Measurements from ENCODE around the gene PEX14.

Gene PEX14

DNA sequence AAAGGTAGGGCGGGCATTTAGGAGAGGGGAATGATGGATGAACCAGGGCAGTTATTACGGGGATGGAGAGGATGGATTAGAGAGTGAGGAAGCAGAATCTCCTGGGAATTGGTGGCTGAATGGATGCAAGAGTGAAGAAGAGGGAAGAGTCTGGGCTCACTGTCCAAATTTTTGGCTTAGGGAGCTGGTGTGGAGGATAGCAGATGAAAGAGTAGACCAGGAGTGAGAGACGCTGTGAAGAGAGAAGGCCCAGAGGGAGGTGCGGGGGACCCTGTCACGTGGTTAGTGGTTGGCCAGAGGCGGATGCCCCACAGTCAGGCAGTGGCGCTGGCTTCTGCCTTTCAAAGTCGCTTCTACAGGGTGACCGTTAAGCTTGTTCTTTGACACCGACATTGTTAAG lies 78.4 kb downstream of the PEX14 start:
- peak; percentile 32 for DNase-seq

DNA sequence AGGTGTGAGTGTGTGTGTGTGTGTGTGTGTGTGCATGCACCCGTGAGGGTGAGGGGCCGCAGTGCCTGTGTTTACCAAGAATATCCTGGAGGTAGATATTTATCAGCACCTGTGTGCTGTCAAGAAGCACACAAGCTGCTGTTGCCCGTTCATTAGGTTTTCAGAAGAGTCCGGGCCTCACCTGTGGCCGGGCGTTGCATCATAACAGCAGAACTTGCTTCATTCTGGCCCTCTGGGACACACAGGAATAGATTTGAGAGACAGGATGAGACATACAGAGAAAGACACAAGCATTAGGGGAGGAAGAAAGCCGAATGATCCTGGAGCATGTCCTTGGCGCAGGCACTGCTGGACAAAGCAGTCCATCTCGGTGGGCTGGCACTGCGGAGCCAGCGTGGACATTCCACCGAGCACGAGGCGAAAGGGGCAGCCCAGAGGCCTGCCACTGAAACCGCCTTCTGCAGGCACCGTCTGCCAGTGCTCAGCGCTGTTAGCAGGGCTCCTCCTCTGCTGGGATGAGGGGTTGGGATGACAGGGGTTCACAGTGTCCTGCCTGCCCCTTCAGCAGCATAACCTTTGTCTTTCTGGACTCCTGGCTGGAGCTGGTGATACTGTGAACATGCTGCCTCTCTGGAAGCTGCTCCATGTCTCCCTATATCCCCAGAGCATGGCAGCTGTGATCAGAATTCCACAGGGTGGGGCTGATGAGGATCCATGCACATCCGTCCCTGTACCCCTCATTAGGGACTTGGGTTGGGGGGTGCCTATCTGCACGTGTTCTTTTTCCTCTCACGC lies 81.1 kb downstream of the PEX14 start:
- DNase-seq = peak; percentile 32

DNA sequence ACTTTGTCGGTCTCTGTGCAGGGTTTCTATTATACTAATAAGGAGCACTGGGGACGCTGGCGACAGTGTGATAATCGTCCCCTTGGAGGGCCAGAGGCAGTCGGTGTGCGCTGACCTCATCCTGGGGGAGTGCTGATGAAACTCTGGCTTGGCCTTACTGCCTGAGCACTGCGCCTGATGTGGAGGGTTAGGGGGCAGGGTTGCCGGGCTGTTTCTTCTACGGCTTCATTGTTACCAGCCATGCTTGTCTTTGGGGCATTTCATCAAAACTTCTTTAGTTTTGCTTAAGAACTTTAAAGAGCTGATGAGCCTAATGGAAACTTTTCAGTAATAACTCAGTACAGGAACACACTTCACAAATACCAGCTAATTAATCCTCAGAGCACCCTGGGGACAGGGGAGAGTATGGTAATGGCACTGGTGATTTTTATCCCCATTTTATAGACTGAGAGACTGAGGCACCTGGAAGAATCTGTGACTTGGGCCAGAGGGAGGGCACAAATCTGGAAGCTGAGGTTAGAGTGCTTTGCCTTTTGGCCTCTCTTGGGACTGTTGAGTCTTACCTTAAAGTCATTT lies 81.8 kb downstream of the PEX14 start:
- no peak for DNase-seq

DNA sequence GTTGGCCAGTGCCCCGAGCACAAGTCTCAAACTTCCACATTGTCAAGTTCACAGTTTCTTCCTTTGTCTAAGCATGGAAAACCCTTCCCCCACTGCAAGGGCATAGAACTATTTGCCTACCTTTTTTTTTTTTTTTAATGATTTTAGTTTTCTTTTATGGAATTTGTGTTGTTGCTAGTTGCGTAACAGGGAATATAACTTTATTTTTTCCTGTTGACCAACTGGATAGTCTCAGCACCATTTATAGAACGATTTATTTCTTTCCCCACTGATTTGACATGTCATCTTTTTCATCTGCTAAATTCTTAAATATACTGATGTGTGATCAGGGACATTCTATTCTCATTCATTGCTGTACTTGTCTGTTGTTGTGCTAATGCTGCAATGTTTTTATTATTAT lies 83.0 kb downstream of the PEX14 start:
- DNase-seq = no peak

DNA sequence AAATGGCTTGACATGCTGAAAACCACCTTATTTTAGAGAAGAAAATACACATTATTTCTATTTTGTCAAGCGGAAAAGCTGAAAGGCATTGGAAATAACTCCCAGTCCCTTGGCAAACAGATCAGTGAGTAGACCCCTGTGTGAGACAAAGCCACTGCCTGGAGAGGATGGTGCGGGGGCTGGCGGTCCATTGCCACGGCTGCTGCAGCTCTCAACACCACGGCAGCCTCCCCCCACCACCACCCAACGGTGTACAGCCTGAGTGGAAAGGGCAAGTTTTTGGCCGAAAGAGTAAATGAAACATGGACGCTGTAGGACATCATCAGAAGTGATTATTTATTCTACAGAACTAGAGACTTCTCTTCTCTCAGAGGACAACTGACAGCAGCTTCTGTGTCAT lies 84.6 kb downstream of the PEX14 start:
- no peak for DNase-seq

DNA sequence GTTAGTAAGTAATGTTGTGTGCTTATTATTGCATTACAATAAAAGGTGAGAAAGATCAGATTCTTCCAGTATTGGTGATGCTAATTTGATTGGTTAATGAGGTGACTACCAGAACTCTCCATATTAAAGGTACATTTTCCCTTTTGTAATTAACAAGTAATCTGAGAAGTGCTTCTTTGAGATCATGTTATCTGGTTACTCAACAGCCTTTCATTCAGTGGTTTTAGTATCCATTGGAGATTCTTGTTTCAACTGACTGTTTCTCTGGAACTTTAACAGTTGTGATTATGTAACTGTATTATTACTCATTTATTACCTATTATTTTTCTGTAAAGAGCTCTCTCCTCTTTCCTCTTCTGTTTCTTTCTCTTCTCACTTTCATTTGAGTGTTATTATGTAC lies 86.7 kb downstream of the PEX14 start:
- no peak for DNase-seq

DNA sequence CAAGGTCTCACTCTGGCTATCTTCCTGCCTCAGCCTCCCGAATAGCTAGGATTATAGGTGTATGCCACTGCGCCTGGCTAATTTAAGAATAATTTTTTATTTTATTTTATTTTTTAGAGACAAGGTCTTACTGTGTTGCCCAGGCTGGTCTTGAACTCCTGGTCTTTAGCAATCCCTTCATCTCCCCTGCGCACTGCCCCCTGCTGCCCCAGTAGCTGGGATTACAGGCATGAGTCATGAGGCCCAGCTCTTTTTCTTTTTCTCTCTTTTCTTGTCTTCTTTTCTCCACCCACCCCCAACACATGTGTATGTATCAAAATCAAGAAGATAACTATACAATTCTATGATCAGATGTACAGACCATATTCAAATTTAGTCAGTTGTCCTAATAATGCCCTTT lies 87.2 kb downstream of the PEX14 start:
- DNase-seq = no peak

DNA sequence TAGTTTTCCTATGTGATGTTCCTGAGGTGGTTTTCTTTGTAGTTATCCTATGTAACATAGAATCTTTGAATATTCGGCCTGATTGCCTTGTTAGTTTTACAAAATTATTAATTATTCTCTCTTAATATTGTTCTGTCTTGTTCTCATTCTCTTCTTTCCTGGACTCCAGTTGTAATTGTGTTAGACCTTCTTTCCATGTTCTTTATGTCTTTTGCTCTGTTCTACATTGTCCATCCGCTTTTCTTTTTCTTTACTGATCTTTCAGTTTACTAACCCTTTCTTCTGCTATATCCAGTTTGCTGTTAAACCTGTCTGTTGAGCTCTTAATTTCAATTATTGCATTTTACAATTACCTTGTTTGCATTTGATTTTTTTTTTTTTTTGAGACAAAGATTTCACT lies 89.3 kb downstream of the PEX14 start:
- no peak for DNase-seq

DNA sequence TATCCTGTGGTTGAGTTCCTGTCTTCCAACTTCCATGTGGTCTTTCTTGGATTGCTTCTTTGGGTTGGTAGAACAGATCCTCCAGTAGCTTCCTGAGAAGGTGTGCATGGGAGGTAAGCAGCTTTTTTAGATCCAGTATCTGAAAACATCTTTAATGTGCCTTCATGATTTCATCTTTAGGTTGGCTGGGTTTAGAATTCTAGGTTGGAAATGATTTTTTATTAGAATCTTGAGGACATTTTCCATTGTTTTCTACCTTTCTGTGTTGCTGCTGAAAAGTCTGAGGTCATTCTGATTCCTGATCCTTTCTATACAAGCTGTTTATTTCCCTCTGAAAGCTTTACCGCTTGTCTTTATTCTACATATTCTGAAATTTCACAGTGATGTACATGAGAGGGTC lies 94.8 kb downstream of the PEX14 start:
- DNase-seq = no peak

DNA sequence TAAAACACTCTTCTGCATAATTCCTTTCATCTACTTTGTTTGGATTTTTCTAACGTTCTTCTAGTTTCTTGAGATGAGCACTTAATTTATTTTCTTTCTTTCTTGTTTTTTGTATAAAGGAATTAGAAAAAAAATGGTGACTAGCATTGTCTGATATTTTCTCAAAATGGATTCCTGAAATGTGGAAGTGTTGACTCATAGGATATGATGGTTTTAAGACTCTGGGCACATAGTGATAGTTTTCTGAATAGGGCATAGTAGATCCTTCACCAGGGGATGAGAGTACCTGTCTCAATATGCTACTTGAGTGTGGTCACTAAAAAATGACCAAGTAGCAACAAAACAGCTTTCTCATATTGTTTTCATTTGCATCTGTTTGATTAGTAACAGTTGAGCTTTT lies 100.9 kb downstream of the PEX14 start:
- no peak for DNase-seq

DNA sequence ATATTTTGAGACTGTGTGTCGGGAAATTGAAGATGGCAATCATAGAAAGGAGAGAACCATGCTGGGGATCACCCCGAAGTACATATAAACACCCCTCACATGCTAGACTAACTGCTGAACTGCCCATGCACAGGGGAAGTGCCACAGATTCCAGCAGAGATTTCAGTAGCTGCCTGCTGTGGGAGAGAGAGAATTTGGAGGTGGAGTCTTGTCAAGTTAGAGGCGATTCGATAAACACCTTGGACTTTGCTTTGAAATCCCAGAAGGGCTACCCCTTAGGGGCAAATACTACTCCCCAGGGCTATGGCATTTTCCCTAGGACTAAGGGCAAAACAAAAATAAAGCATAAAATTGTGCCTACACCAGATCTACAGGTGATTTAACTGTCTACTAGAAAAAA lies 103.3 kb downstream of the PEX14 start:
- no peak for DNase-seq

DNA sequence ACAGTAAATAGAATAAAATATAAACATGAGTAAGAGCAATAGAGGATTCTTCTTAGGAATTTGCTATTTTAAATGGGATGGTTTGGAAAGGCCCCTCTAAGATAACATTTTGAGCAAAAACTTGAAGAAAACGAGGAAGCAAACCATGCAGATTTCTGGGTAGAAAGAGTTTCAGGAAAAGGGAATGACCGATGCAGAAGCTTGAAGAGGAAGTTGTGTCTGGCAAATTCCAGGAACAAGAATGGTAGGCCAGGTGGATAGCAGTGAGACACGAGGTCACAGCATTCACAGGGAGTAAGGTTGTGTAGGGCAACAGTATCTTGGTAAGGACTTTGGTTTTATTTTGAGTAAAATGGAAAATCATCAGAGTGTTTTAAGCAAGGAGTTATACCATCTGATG lies 108.9 kb downstream of the PEX14 start:
- no peak for DNase-seq

DNA sequence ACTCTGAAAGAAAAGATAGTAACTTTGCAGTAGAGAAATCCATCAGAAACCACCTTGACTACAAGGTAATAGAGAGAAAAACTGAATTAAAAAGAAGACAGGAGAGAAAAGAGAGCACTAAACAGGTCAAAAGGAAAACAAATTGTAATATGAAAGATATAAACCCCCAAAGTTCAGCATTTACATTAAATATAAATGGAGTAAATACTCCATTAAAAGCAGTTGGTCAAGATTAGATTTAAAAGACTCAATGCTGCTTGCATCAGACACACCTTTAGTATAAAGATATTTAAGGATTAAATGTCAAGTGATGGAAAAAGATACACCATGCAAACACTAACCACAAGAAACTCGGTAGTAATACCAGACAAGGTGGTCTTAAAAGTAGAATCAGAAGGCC lies 110.5 kb downstream of the PEX14 start:
- DNase-seq = no peak

DNA sequence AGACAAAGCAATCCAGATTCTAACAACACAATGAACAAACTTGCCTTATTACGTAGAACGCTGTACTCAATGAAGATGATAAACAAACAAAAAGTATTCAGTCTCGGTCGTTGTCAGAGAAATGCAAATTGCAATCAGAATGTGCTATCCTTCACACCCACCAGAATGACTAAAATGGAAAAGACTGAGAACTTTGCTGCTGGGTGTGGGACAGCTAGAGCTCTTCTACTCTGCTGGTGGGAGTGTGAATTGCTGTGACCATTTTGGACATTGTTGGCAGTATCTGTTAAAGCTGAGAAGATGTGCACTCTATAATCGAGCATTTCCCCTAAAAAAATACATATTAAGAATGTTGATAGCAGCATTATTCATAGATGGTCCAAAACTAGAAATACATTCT lies 111.4 kb downstream of the PEX14 start:
- no peak for DNase-seq

DNA sequence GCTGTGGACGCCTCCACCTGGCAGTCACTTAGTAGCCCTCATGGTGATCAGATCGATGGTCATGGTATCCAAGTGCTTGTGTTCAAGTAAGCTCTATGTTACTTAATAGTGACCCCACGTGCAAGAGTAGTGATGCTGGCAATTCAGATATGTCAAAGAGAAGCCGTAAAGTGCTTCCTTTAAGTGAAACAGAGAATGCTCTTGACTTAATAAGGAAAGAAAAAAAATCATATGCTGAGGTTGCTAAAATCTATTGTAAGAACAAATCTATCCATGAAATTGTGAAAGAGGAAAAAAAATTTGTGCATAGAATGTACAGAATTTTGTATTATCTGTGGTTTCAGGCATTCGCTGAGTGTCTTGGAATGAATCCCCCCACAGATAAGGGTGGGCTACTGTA lies 113.9 kb downstream of the PEX14 start:
- no peak for DNase-seq

DNA sequence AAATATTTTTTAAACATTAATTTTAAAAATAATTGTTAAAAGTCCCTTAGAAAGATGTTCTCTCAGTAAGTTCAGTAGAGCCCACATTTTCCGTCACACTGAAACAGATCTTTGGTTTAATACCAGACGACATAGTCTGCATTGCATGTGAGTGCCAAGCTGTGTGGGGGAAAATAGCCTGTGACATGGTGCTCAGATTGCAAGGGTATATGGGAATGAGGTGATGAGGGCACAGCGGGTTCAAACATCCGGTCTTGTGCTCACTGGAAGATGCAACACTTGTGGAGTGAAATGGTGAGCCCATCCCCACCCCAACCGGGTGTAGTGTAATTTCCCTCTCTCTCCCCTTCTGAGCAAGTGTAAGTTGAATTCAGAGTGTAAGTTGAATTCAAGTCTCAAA lies 114.3 kb downstream of the PEX14 start:
- DNase-seq = no peak

DNA sequence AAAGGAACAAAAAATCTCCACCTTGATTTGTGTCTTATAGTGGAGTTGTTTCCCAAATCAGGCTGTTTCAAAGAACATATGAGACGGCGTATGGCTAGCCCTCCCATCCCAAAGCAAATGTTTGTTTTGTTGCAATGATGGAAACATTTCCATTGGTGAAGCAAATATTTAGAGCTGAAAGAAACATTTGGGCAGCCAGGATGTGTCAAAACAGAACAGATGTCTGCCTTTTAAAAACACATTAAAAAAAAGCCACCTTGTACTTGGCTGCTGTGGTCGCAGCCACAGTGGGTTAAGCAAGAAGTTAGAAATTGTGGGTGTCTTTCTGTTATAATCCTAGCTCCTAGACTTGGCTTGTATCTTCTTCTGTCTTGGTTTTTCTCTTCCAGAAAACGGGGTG lies 116.3 kb downstream of the PEX14 start:
- DNase-seq = no peak

DNA sequence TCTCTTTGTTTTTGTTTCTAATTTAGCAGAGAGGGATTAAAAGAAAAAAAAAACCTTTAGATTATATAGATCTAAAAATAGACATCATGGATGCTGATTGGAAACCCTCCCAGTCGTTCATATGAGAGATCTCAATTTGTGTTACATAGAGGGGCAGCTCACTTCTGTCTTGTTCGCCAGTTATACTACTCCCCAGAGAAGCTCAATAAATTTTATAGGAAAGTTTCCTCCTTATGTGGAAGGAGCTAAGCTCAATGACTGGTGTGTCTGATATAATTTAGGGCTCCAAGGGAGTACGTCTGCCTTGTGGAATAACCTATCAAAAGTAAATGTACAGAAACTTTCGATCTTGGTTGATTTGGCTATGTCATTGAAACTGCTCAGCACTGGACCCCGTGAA lies 117.6 kb downstream of the PEX14 start:
- DNase-seq = no peak

DNA sequence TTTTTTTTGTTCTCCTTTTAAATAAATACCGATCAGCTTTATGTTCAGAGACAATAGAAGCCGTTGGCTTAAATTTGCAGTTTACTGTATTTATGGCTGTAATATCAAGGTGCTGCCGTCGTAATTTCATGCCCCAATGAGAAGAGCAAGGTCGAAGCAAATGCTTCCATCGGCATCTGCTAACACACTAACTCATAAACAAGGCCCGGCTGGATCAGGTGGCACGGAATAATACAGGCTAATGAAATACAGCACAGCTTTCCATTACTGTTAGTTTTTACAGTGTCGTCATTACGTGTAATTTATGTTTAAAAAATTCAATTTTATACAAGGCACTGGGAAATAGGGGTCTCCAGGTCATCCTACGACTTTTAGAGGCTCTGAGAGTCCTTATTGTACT lies 119.0 kb downstream of the PEX14 start:
- peak; percentile 10 for DNase-seq

DNA sequence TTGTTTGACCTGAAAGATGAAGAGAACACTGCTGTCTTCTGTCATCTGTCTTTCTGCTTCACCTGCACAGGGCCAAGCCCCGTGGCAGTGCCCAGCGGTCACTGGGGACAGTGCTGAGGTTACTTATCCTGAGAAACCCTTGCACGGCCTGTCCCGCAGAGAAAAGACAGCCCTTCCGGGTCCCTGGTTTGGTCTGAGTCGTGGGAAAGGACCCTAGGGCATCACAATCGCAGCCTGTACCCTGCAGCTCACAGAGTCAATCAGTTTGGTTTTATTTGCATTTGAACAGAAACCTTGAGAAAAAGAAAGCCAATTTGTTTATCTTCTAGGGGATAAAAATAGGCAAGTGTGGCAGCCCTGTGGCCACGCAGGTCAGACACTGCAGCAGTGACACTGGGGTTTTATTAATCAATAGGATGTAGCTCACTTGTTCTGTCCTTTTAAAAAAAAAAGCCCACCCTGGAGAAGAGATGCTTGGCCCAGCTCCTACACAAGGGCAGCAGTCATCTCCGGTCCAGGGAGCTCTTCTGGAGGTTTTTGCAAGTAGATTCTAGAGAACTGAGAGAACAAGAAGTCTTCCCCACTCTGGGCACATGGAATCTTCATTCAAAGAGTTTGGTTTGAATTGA lies 120.0 kb downstream of the PEX14 start:
- no peak for DNase-seq

DNA sequence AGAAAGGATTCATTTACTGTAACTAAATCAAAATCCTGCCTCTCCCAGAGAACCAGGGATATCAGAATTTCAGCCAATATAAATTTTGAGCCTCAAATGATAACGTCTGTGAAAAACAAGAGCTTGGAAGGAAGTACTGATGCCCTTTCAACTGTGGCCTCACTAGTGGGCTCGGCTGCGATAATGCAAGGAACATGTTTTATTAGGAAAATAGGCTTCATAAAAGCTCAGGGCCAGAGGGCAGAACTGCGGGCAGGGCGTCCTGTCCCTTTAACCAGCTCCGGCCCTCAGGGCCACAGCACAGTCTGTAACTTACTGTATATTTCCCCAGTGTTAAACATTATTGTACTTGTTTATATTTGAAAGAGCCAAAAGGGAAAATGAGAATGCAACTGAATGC lies 122.0 kb downstream of the PEX14 start:
- DNase-seq = no peak

DNA sequence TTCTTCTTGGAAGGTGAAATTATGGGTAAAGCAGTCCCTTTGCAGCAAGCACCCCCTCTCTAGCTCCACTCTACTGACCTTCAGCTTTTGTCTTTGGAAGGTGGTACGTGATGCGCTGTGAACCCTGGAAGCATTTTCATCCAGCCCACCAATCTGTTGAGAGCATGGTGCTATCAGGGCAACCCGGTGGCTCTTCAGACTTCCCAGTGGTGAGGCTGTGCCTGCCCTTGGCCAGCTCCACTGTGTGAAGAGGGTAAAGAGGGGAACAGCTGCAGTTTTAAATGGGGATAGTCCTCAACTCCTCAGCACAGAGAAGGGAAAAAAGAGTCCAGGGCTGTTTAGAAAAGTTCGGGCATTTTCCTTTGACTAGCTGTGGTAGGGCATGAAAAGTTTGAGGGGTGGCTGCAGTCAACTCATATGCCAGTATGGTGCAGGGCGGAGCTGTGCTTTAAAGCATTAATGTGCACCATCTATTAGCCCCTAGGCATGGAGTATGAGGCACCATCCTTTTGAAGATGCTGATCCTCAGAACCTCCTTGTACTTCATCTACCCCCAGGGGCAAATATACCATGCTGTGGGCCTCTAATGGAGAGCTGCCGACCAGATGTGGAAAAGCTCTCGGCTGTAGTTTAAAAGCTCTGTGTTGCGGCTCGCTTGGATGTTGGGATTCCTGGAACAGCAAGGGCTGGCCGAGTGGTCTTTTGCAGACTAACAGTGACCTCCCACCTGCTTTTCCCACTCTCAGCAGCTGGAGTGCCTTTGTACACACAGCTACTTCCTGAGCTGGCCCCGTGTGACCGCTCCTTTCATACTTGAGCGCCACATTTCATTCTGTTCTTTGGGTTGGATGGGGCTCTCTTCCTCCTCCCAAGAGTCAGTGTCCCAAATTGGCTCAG lies 123.0 kb downstream of the PEX14 start:
- no peak for DNase-seq

DNA sequence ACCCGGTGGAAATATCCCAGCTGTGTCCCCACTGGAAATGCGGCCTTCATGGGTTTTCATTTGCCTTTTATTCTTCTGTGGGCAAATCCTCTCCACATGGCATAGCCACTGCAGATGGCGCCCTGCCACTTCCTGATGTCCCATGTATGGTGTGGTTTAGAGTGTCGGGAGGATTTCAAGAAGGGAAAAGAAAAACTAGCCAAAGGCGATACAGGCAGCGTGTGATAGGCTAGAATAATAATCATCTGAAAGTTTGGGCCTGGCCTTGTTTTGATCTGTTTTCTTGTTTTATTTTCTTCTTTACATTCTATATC lies 123.6 kb downstream of the PEX14 start:
- peak; percentile 21 for DNase-seq
